MM.1S (cell line): ENCODE data around the gene SPATS2.

Experiments used
- CTCF ChIP-seq: fragments of 300-600 bp; sonication (generic); IDR thresholded peaks from 2 replicates; pipeline ENCODE4 v1.5.1; 2016; ENCODE audit warnings: antibody characterized with exemption, low read length, mixed read lengths
- EZH2 ChIP-seq: fragments of 300-600 bp; sonication (generic); optimal IDR thresholded peaks from 2 replicates; pipeline ENCODE3; 2017; ENCODE audit warnings: low read depth, mild to moderate bottlenecking, antibody characterized with exemption, low read length, mixed read lengths
- EZH2phosphoT487 ChIP-seq: fragments of 300-600 bp; sonication (generic); IDR thresholded peaks from 2 replicates; pipeline ENCODE4 v1.6.1; 2018; ENCODE audit warnings: antibody characterized with exemption, low read length

GRCh38 chr12:49557917-49558215 lies 190.6 kb downstream of the SPATS2 start:
- TF ChIP-seq CTCF = no peak
- no peak for TF ChIP-seq EZH2
- TF ChIP-seq EZH2phosphoT487 = no peak
